Measurements from ENCODE around the gene FGF2. TPM values are rescaled to one million over a fixed set of nuclear protein-coding genes. Genes with fewer than 3 reads are reported as not detected.

FGF2 gene
- total and polyA plus RNA-seq, 2 donors (not counting 1 experiment from before 2014, with no cell fraction given), result 0.13 TPM; not detected in 1

- Histone ChIP-seq H3K36me3 (replicated peaks in 1 of 2; ENCODE audit: control extremely low read depth in 1 of 2, control insufficient read depth in 1 of 2, extremely low read depth in 1 of 2, insufficient read depth in 2 of 2, low read length in 1 of 2) (no peaks in the 10 kb centered on the region), H3K79me2 (ENCODE audit: control insufficient read depth, insufficient read depth, low read length) (no peaks in the 10 kb centered on the region), H2AFZ (ENCODE audit: insufficient read depth, low read depth, low read length, poor library complexity, severe bottlenecking) (peak overlapping the region; percentile 75), H3K27ac (ENCODE audit: low read length in 2 of 2) (no peak overlapping the region), H3K9me3 (ENCODE audit: control extremely low read depth in 1 of 3, control insufficient read depth in 2 of 3, insufficient read depth in 1 of 3, low read length in 2 of 3) (peaks cover 0 to 10% (median 2%) of the 10 kb centered on the region in 3 donors), H3K4me2 (replicated peaks; ENCODE audit: low read depth, low read length, poor library complexity, severe bottlenecking) (peak overlapping the region; percentile 94), H4K20me1 (ENCODE audit: control insufficient read depth, insufficient read depth, low read length, poor library complexity, severe bottlenecking) (no peaks in the 10 kb centered on the region), H3K27me3 (replicated peaks in 1 of 4; ENCODE audit: control extremely low read depth in 1 of 4, control insufficient read depth in 3 of 4, insufficient read depth in 4 of 4, low read length in 3 of 4) (peaks cover 3 to 54% (median 42%) of the 10 kb centered on the region in 4 experiments), H3K4me3 (ENCODE audit: control extremely low read depth in 1 of 5, extremely low read depth in 1 of 5, insufficient read depth in 1 of 5, low read depth in 2 of 5, low read length in 4 of 5) (peak overlapping the region; percentile 47 to 73 (median 58)), H3K9ac (ENCODE audit: low read length) (peak overlapping the region; percentile 68), H3K4me1 (ENCODE audit: control insufficient read depth in 2 of 2, insufficient read depth in 2 of 2, low read length in 2 of 2) (peaks cover 17 to 18% of the 10 kb centered on the region in 2 donors)
- intact Hi-C loops (cut with micrococcal nuclease), result loop anchor here (2.0 to 5.0 kb wide), 3 partner anchors 65 to 95 kb away; partner anchors contain the start of genes BBS12 and NUDT6
- peak overlapping the region; percentile 47 for H3K27ac Mint-ChIP-seq
- ChIA-PET POLR2A (no interaction called here), CTCF (no interaction called here)
- H3K4me3 Mint-ChIP-seq, result peak overlapping the region; percentile 87
- ATAC-seq (ENCODE audit: low read depth) (peak; percentile 63), DNase-seq (peak; percentile 58)
- peaks cover 19% of the 10 kb centered on the region for H3K4me1 Mint-ChIP-seq
- TF ChIP-seq EZH2 (IDR thresholded peaks at IDR 0.05; ENCODE audit: borderline replicate concordance, insufficient read depth, low read depth, low read length, poor library complexity, severe bottlenecking) (peak; percentile 97), CTCF (IDR thresholded peaks at IDR 0.05) (no peak)
- under 1% methylated on average over 48 of the region's 57 CpGs for whole genome bisulfite sequencing (ENCODE audit: insufficient coverage)
- H3K27me3 Mint-ChIP-seq, result peaks cover 75% of the 10 kb centered on the region
- H3K9me3 Mint-ChIP-seq (ENCODE audit: insufficient read depth), result no peaks in the 10 kb centered on the region
These were observed 737 bp downstream of the FGF2 start for GRCh38 chr4:122827258-122827878.
